HG03378 (cell line): ENCODE measurements around the gene MYOT.

Source experiments
- ATAC-seq: cut with Tn5 transposase; IDR thresholded peaks from one replicate; pipeline ENCODE4 v1.9.1; 2021; ENCODE audit warnings: mild to moderate bottlenecking, moderate library complexity; ENCODE audit not compliant: unreplicated experiment

MYOT gene

GRCh38 chr5:137867664-137868063 lies at the start of gene MYOT:
TSS of gene MYOT (plus strand) at chr5:137867860. CDS start at chr5:137870652, 2,792 bp downstream.
- no peak for ATAC-seq

GRCh38 chr5:137819766-137820165 lies 47.9 kb upstream of the MYOT start:
- no peak for ATAC-seq

- no peak for ATAC-seq
Measured at GRCh38 chr5:137822158-137822764, 45.4 kb upstream of the MYOT start.

- ATAC-seq: no peak
Measured at GRCh38 chr5:137822984-137823383, 44.7 kb upstream of the MYOT start.

- no peak for ATAC-seq
Measured at GRCh38 chr5:137825165-137825564, 42.5 kb upstream of the MYOT start.

- no peak for ATAC-seq
Measured at GRCh38 chr5:137826067-137826466, 41.6 kb upstream of the MYOT start.

- ATAC-seq: no peak
Measured at GRCh38 chr5:137828180-137828579, 39.5 kb upstream of the MYOT start.

GRCh38 chr5:137828664-137829063 lies 39.0 kb upstream of the MYOT start:
- no peak for ATAC-seq

GRCh38 chr5:137831105-137831504 lies 36.6 kb upstream of the MYOT start:
- no peak for ATAC-seq

- ATAC-seq: no peak
Measured at GRCh38 chr5:137831526-137831925, 36.1 kb upstream of the MYOT start.

- ATAC-seq: no peak
Measured at GRCh38 chr5:137832416-137832815, 35.2 kb upstream of the MYOT start.

- no peak for ATAC-seq
Measured at GRCh38 chr5:137833463-137833862, 34.2 kb upstream of the MYOT start.

GRCh38 chr5:137834498-137835049 lies 33.1 kb upstream of the MYOT start:
- no peak for ATAC-seq

- no peak for ATAC-seq
Measured at GRCh38 chr5:137836298-137836697, 31.4 kb upstream of the MYOT start.

GRCh38 chr5:137836997-137837396 lies 30.7 kb upstream of the MYOT start:
- no peak for ATAC-seq

GRCh38 chr5:137837491-137838394 lies 29.9 kb upstream of the MYOT start:
- ATAC-seq: no peak

- no peak for ATAC-seq
Measured at GRCh38 chr5:137838976-137839375, 28.7 kb upstream of the MYOT start.

- ATAC-seq: no peak
Measured at GRCh38 chr5:137842296-137842695, 25.4 kb upstream of the MYOT start.

- ATAC-seq: no peak
Measured at GRCh38 chr5:137843676-137844299, 23.9 kb upstream of the MYOT start.

- ATAC-seq: no peak
Measured at GRCh38 chr5:137845472-137845871, 22.2 kb upstream of the MYOT start.

- peak; percentile 63 for ATAC-seq
Measured at GRCh38 chr5:137847687-137848086, 20.0 kb upstream of the MYOT start.
